BLaER1 treated with 17β-estradiol and CSF1 and Interleukin-3, amounts not matched to agents 10 nM and 100 nM (cell line): ENCODE results near the gene PNRC2.
"Not testable (repeated sequence)": the region's sequence is repeated elsewhere in the genome, so short reads cannot be mapped to it uniquely, and the experiment has no call there.

Source experiments
- H3K27ac ChIP-seq, 11 experiments: shearing (Covaris generic); formaldehyde crosslinking; 2 replicates each; pipeline ENCODE4 v1.8.1; 2022
- H3K27me3 ChIP-seq, 11 experiments: shearing (Covaris generic); formaldehyde crosslinking; 2 replicates each; pipeline ENCODE4 v1.8.1; 2022
- H3K36me3 ChIP-seq, 11 experiments: shearing (Covaris generic); formaldehyde crosslinking; 2 replicates each; pipeline ENCODE4 v1.8.1; 2022
- H3K4me1 ChIP-seq, 10 experiments: shearing (Covaris generic); formaldehyde crosslinking; 2 replicates each; pipeline ENCODE4 v1.8.1; 2022
- H3K4me2 ChIP-seq, 11 experiments: shearing (Covaris generic); formaldehyde crosslinking; 2 replicates each; pipeline ENCODE4 v1.8.1; 2022
- H3K4me3 ChIP-seq, 10 experiments: shearing (Covaris generic); formaldehyde crosslinking; 2 replicates each; pipeline ENCODE4 v1.8.1; 2022
- H3K9ac ChIP-seq, 11 experiments: shearing (Covaris generic); formaldehyde crosslinking; 2 replicates each; pipeline ENCODE4 v1.8.1; 2022
- H3K9me3 ChIP-seq, 11 experiments: shearing (Covaris generic); formaldehyde crosslinking; replicated peaks in 1 of 11; 2 replicates each; pipeline ENCODE4 v1.8.1; 2022
- H4K20me1 ChIP-seq, 11 experiments: shearing (Covaris generic); formaldehyde crosslinking; 2 replicates each; pipeline ENCODE4 v1.8.1; 2022
- Cebpa-rat ChIP-seq, 11 experiments: shearing (Covaris generic); IDR thresholded peaks; 2 replicates each; pipeline ENCODE4 v1.8.1; 2022

The PNRC2 gene

GRCh38 chr1:23977854-23978191 lies 18.2 kb downstream of the PNRC2 start:
- H3K4me1 ChIP-seq = peaks cover 51 to 80% (median 67%) of the 10 kb centered on the region in 10 experiments
- peak overlapping the region in 10 of 11 experiments; percentile 3 to 100 (median 98); a peak in 11 of 22 replicates for H3K27ac ChIP-seq
- H3K4me3 ChIP-seq = peak overlapping the region; percentile 68 to 94 (median 82); a peak in 19 of 20 replicates
- H3K36me3 ChIP-seq = peaks cover 31 to 62% (median 60%) of the 10 kb centered on the region in 11 experiments
- no peak for TF ChIP-seq Cebpa-rat (IDR thresholded peaks at IDR 0.05)
- H4K20me1 ChIP-seq = peaks cover 47 to 72% (median 67%) of the 10 kb centered on the region in 11 experiments
- peak overlapping the region; percentile 94 to 100 (median 98); a peak in 21 of 22 replicates for H3K9ac ChIP-seq
- peak overlapping the region; percentile 80 to 95 (median 86) for H3K4me2 ChIP-seq
- no peaks in the 10 kb centered on the region for H3K9me3 ChIP-seq
- H3K27me3 ChIP-seq = no peaks in the 10 kb centered on the region

- Histone ChIP-seq H3K27ac (peak overlapping the region; percentile 89 to 100 (median 98)), H3K4me3 (peak overlapping the region; percentile 68 to 94 (median 82)), H4K20me1 (peaks cover 42 to 62% (median 57%) of the 10 kb centered on the region in 11 experiments), H3K27me3 (no peaks in the 10 kb centered on the region), H3K9me3 (no peaks in the 10 kb centered on the region), H3K4me1 (peaks cover 51 to 80% (median 67%) of the 10 kb centered on the region in 10 experiments), H3K9ac (peak overlapping the region; percentile 94 to 100 (median 98)), H3K36me3 (peaks cover 21 to 52% (median 50%) of the 10 kb centered on the region in 11 experiments; a peak in 21 of 22 replicates), H3K4me2 (peak overlapping the region; percentile 80 to 95 (median 86))
- no peak for TF ChIP-seq Cebpa-rat (IDR thresholded peaks at IDR 0.05)
Observed at GRCh38 chr1:23978805-23979204, 19.2 kb downstream of the PNRC2 start.

DNA sequence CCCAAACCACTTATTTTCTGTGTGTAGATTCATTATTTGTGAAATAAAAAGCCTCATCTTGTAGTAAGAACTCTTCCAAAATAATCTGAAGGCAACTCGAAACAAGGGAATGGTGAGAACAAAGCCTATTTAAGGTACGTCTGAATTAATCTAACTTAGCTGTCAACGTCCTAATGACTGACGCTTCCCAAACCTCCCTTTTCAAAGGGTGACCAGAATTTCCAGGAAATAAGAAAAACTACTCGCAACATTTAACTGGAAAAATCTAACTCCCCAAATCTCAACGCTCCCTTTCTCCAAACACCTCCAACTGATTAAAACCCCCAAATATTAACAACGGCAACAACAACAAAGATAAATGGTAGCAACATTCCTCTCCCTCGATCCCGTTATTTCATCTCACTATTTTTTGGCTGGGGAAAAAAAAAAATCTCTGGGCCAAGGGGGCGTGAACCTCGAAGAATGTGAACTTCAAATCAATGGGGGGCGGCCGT lies 19.8 kb downstream of the PNRC2 start:
- peaks cover 15 to 45% (median 44%) of the 10 kb centered on the region in 11 experiments; a peak in 21 of 22 replicates for H3K36me3 ChIP-seq
- H3K9me3 ChIP-seq = no peaks in the 10 kb centered on the region
- H4K20me1 ChIP-seq = peaks cover 36 to 56% (median 51%) of the 10 kb centered on the region in 11 experiments
- no peak for TF ChIP-seq Cebpa-rat (IDR thresholded peaks at IDR 0.05)
- peak overlapping the region; percentile 94 to 100 (median 98) for H3K9ac ChIP-seq
- H3K27me3 ChIP-seq = no peaks in the 10 kb centered on the region
- H3K4me1 ChIP-seq = peaks cover 51 to 80% (median 68%) of the 10 kb centered on the region in 10 experiments
- H3K27ac ChIP-seq = peak overlapping the region; percentile 89 to 100 (median 98)
- peak overlapping the region; percentile 68 to 94 (median 82) for H3K4me3 ChIP-seq
- H3K4me2 ChIP-seq = peak overlapping the region; percentile 80 to 95 (median 86)

GRCh38 chr1:23979881-23980727 lies 20.5 kb downstream of the PNRC2 start, which contains the start of gene SRSF10:
Gene SRSF10 (minus strand): TSS chr1:23980327. CDS start chr1:23980255, 72 bp downstream.
- no peaks in the 10 kb centered on the region for H3K27me3 ChIP-seq
- H3K4me2 ChIP-seq = peak within 1 kb of the TSS; percentile 80 to 98 (median 91)
- H3K9ac ChIP-seq = peak within 1 kb of the TSS; percentile 94 to 100 (median 98)
- H4K20me1 ChIP-seq = peaks cover 29 to 49% (median 44%) of the 10 kb centered on the region in 11 experiments
- H3K9me3 ChIP-seq = no peaks in the 10 kb centered on the region
- no peak for TF ChIP-seq Cebpa-rat (IDR thresholded peaks at IDR 0.05)
- H3K27ac ChIP-seq = peak within 1 kb of the TSS; percentile 89 to 100 (median 98)
- H3K4me1 ChIP-seq = peaks cover 51 to 80% (median 70%) of the 10 kb centered on the region in 10 experiments
- peaks cover 10 to 39% (median 37%) of the 10 kb centered on the region in 11 experiments; a peak in 21 of 22 replicates for H3K36me3 ChIP-seq
- peak within 1 kb of the TSS; percentile 68 to 94 (median 82) for H3K4me3 ChIP-seq

- peak overlapping the region; percentile 73 to 98 (median 87) for H3K4me2 ChIP-seq
Observed at GRCh38 chr1:23980728-23981070, 21.1 kb downstream of the PNRC2 start.

DNA sequence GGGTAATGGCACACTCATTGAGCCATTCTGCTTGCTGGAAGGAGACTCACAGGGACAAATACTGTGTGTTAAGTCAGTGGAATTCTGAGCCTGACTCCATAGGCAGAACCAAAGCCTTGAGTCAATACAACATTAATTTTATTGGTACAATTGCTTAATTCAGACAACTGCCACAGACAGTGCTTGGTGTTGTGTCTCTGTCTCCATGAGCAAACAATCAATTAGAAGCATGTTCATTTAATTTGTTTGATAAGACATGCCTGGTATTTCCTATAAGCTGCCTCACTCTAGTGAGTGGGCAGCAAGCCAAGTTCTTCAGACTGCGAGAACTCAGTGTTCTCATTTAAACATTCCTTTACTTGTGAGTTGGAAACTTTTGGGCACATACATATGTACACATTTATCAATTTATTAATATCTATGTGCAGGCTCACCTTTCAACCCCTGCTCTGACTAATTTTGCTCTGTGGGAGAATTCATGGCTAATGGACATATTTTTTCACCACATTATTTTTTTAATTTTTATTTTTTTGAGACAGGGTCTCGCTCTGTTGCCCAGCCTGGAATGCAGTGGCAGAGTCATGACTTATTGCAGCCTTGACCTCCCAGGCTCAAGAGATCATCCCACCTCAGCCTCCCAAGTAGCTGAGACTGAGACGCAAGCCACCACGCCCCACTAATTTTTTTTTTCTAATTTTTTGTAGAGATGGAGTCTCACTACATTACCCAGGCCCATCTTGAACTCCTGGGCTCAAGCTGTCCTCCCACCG lies 25.0 kb downstream of the PNRC2 start:
- no peaks in the 10 kb centered on the region for H3K36me3 ChIP-seq
- no peaks in the 10 kb centered on the region for H3K27me3 ChIP-seq
- H4K20me1 ChIP-seq = peaks cover 0 to 4% (median 0%) of the 10 kb centered on the region in 11 experiments; a peak in 8 of 22 replicates
- no peak overlapping the region for H3K9ac ChIP-seq
- peaks cover 20 to 48% (median 44%) of the 10 kb centered on the region in 10 experiments for H3K4me1 ChIP-seq
- no peak for TF ChIP-seq Cebpa-rat (IDR thresholded peaks at IDR 0.05)
- H3K9me3 ChIP-seq = peaks cover 0 to 5% (median 0%) of the 10 kb centered on the region in 11 experiments; a peak in 4 of 22 replicates
- no peak overlapping the region for H3K27ac ChIP-seq
- H3K4me2 ChIP-seq = peak overlapping the region in 8 of 11 experiments; percentile 12 to 48 (median 28); a peak in 14 of 22 replicates
- H3K4me3 ChIP-seq = no peak overlapping the region

More at GRCh38 chr1:23980728-23981070, 21.1 kb downstream of the PNRC2 start:
- peak overlapping the region; percentile 94 to 100 (median 98) for H3K9ac ChIP-seq
- peaks cover 9 to 33% (median 31%) of the 10 kb centered on the region in 11 experiments; a peak in 21 of 22 replicates for H3K36me3 ChIP-seq
- no peak for TF ChIP-seq Cebpa-rat (IDR thresholded peaks at IDR 0.05)
- H3K27me3 ChIP-seq = no peaks in the 10 kb centered on the region
- peaks cover 24 to 43% (median 38%) of the 10 kb centered on the region in 11 experiments for H4K20me1 ChIP-seq
- no peaks in the 10 kb centered on the region for H3K9me3 ChIP-seq
- H3K4me3 ChIP-seq = peak overlapping the region; percentile 68 to 94 (median 82)
- peak overlapping the region; percentile 89 to 100 (median 98) for H3K27ac ChIP-seq
- peaks cover 47 to 77% (median 68%) of the 10 kb centered on the region in 10 experiments for H3K4me1 ChIP-seq

DNA sequence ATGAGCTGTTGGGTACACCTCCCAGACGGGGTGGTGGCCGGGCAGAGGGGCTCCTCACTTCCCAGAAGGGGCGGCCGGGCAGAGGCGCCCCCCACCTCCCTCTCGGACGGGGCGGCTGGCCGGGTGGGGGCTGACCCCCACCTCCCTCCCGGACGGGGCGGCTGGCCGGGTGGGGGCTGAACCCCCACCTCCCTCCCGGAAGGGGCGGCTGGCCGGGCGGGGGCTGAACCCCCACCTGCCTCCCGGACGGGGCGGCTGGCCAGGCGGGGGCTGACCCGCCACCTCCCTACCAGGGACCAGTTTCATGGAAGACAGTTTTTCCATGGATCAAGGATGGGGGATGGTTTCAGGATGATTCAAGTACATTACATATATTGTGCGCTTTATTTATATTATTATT lies 27.4 kb downstream of the PNRC2 start:
- H3K9ac ChIP-seq, H3K9me3 ChIP-seq, H4K20me1 ChIP-seq, H3K27me3 ChIP-seq, H3K4me2 ChIP-seq, H3K27ac ChIP-seq, H3K4me3 ChIP-seq, H3K36me3 ChIP-seq: not testable (repeated sequence)
- peaks cover 5 to 32% (median 29%) of the 10 kb centered on the region in 10 experiments; a peak in 18 of 20 replicates for H3K4me1 ChIP-seq

DNA sequence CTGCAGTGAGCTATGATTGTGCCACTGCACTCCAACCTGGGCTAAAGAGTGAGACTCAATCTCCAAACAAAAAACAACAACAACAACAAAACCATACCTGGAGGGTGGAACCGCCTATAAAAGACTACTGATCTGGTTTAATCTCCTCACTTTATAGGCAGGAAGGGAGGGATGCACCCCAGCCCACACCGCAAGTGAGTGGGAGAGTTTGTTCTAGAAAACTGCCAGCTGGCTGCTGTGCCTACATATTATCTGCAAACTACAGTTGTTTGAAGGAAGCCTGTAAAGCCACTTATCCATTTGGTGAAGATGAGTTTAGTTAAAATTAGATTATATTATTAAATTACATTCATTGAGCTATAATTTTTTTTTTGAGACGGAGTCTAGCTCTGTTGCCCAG lies 29.6 kb downstream of the PNRC2 start:
- TF ChIP-seq Cebpa-rat (IDR thresholded peaks at IDR 0.05) = no peak
- Histone ChIP-seq H3K27me3 (no peaks in the 10 kb centered on the region), H3K4me2 (no peak overlapping the region), H3K36me3 (no peaks in the 10 kb centered on the region), H3K4me1 (peaks cover 0 to 10% (median 8%) of the 10 kb centered on the region in 10 experiments; a peak in 14 of 20 replicates), H4K20me1 (no peaks in the 10 kb centered on the region), H3K9me3 (peaks cover 0 to 8% (median 0%) of the 10 kb centered on the region in 11 experiments; a peak in 5 of 22 replicates), H3K4me3 (no peak overlapping the region), H3K9ac (no peak overlapping the region; a peak in 1 of 22 replicates), H3K27ac (no peak overlapping the region)

- not testable (repeated sequence) for H4K20me1 ChIP-seq, H3K27me3 ChIP-seq, H3K9me3 ChIP-seq, H3K36me3 ChIP-seq, H3K27ac ChIP-seq, H3K9ac ChIP-seq, H3K4me2 ChIP-seq, H3K4me1 ChIP-seq, H3K4me3 ChIP-seq
Observed at GRCh38 chr1:23992011-23992410, 32.4 kb downstream of the PNRC2 start.
